ENCODE data around the gene SAP30BP.

SAP30BP gene

GRCh38 chr17:75737133-75737962 is 70.2 kb downstream of the SAP30BP start:
- Mint-ChIP-seq H3K36me3 (ENCODE audit: low read depth) (no peaks in the 10 kb centered on the region), H3K27me3 (no peaks in the 10 kb centered on the region)
- no peak for ATAC-seq

GRCh38 chr17:75738218-75738802 is 71.2 kb downstream of the SAP30BP start:
- peak; percentile 27 for DNase-seq
- ATAC-seq, result peak; percentile 55
- Mint-ChIP-seq H3K27ac (no peak overlapping the region), H3K36me3 (ENCODE audit: low read depth) (no peaks in the 10 kb centered on the region), H3K27me3 (no peaks in the 10 kb centered on the region), H3K4me3 (no peak overlapping the region), H3K4me1 (peaks cover 2% of the 10 kb centered on the region), H3K9me3 (no peaks in the 10 kb centered on the region)

More at GRCh38 chr17:75737133-75737962, 70.2 kb downstream of the SAP30BP start:
- Mint-ChIP-seq H3K27ac (no peak overlapping the region), H3K9me3 (no peaks in the 10 kb centered on the region), H3K4me1 (peaks cover 2% of the 10 kb centered on the region), H3K4me3 (no peak overlapping the region)
- DNase-seq, result no peak

GRCh38 chr17:75739174-75739573 is 72.0 kb downstream of the SAP30BP start:
- Mint-ChIP-seq H3K27me3 (no peaks in the 10 kb centered on the region), H3K9me3 (no peaks in the 10 kb centered on the region), H3K27ac (no peak overlapping the region), H3K4me1 (peaks cover 2% of the 10 kb centered on the region), H3K4me3 (no peak overlapping the region), H3K36me3 (ENCODE audit: low read depth) (no peaks in the 10 kb centered on the region)
- DNase-seq (no peak), ATAC-seq (no peak)

GRCh38 chr17:75739801-75740200 is 72.7 kb downstream of the SAP30BP start:
- Mint-ChIP-seq H3K4me1 (no peaks in the 10 kb centered on the region), H3K27me3 (no peaks in the 10 kb centered on the region), H3K27ac (no peak overlapping the region), H3K9me3 (no peaks in the 10 kb centered on the region), H3K4me3 (no peak overlapping the region), H3K36me3 (ENCODE audit: low read depth) (no peaks in the 10 kb centered on the region)
- DNase-seq (no peak), ATAC-seq (no peak)

- Mint-ChIP-seq H3K36me3 (ENCODE audit: low read depth) (no peaks in the 10 kb centered on the region), H3K9me3 (no peaks in the 10 kb centered on the region), H3K27me3 (no peaks in the 10 kb centered on the region), H3K4me3 (no peak overlapping the region), H3K4me1 (no peaks in the 10 kb centered on the region), H3K27ac (no peak overlapping the region)
- ATAC-seq, result no peak
- DNase-seq, result no peak
Observed at GRCh38 chr17:75740215-75740614, 73.1 kb downstream of the SAP30BP start.

GRCh38 chr17:75740631-75741077 is 73.5 kb downstream of the SAP30BP start:
- no peak overlapping the region for H3K4me3 Mint-ChIP-seq
- DNase-seq, result no peak
- H3K4me1 Mint-ChIP-seq, result no peaks in the 10 kb centered on the region
- H3K36me3 Mint-ChIP-seq (ENCODE audit: low read depth), result no peaks in the 10 kb centered on the region
- no peaks in the 10 kb centered on the region for H3K27me3 Mint-ChIP-seq
- no peaks in the 10 kb centered on the region for H3K9me3 Mint-ChIP-seq
- no peak overlapping the region for H3K27ac Mint-ChIP-seq
- ATAC-seq, result no peak

GRCh38 chr17:75742337-75742736 is 75.2 kb downstream of the SAP30BP start:
- no peak for DNase-seq
- no peaks in the 10 kb centered on the region for H3K27me3 Mint-ChIP-seq
- H3K9me3 Mint-ChIP-seq, result no peaks in the 10 kb centered on the region
- H3K36me3 Mint-ChIP-seq (ENCODE audit: low read depth), result no peaks in the 10 kb centered on the region
- no peak overlapping the region for H3K27ac Mint-ChIP-seq
- no peak for ATAC-seq
- H3K4me1 Mint-ChIP-seq, result no peaks in the 10 kb centered on the region
- no peak overlapping the region for H3K4me3 Mint-ChIP-seq

GRCh38 chr17:75743625-75744206 is 76.6 kb downstream of the SAP30BP start:
- Mint-ChIP-seq H3K27ac (no peak overlapping the region), H3K4me1 (peaks cover 3% of the 10 kb centered on the region), H3K27me3 (peaks cover 3% of the 10 kb centered on the region), H3K4me3 (no peak overlapping the region), H3K36me3 (ENCODE audit: low read depth) (no peaks in the 10 kb centered on the region), H3K9me3 (no peaks in the 10 kb centered on the region)
- no peak for ATAC-seq
- no peak for DNase-seq

- DNase-seq (no peak), ATAC-seq (no peak)
- Mint-ChIP-seq H3K9me3 (no peaks in the 10 kb centered on the region), H3K36me3 (ENCODE audit: low read depth) (no peaks in the 10 kb centered on the region), H3K27me3 (peaks cover 3% of the 10 kb centered on the region), H3K4me1 (peaks cover 11% of the 10 kb centered on the region), H3K4me3 (no peak overlapping the region), H3K27ac (no peak overlapping the region)
Observed at GRCh38 chr17:75748706-75749105, 81.6 kb downstream of the SAP30BP start.

GRCh38 chr17:75749545-75750389 is 82.6 kb downstream of the SAP30BP start:
- H3K36me3 Mint-ChIP-seq (ENCODE audit: low read depth), result no peaks in the 10 kb centered on the region
- no peak overlapping the region for H3K27ac Mint-ChIP-seq
- no peak overlapping the region for H3K4me3 Mint-ChIP-seq
- H3K27me3 Mint-ChIP-seq, result peaks cover 3% of the 10 kb centered on the region
- no peaks in the 10 kb centered on the region for H3K9me3 Mint-ChIP-seq
- ATAC-seq (peak; percentile 72), DNase-seq (peak; percentile 93)
- peaks cover 14% of the 10 kb centered on the region for H3K4me1 Mint-ChIP-seq

GRCh38 chr17:75750661-75751423 is 83.7 kb downstream of the SAP30BP start:
- no peak for ATAC-seq

GRCh38 chr17:75751676-75752404 is 84.7 kb downstream of the SAP30BP start:
- Mint-ChIP-seq H3K36me3 (ENCODE audit: low read depth) (no peaks in the 10 kb centered on the region), H3K27ac (no peak overlapping the region), H3K9me3 (no peaks in the 10 kb centered on the region), H3K4me1 (peaks cover 18% of the 10 kb centered on the region), H3K27me3 (peaks cover 3% of the 10 kb centered on the region), H3K4me3 (no peak overlapping the region)
- no peak for ATAC-seq
- no peak for DNase-seq

More at GRCh38 chr17:75750661-75751423, 83.7 kb downstream of the SAP30BP start:
- Mint-ChIP-seq H3K4me1 (peaks cover 18% of the 10 kb centered on the region), H3K4me3 (no peak overlapping the region), H3K27me3 (peaks cover 3% of the 10 kb centered on the region), H3K36me3 (ENCODE audit: low read depth) (no peaks in the 10 kb centered on the region), H3K27ac (no peak overlapping the region), H3K9me3 (no peaks in the 10 kb centered on the region)
- DNase-seq, result no peak

- Mint-ChIP-seq H3K27ac (no peak overlapping the region), H3K4me3 (no peak overlapping the region), H3K36me3 (ENCODE audit: low read depth) (no peaks in the 10 kb centered on the region), H3K27me3 (peaks cover 3% of the 10 kb centered on the region), H3K4me1 (peaks cover 18% of the 10 kb centered on the region), H3K9me3 (no peaks in the 10 kb centered on the region)
- ATAC-seq (no peak), DNase-seq (no peak)
Observed at GRCh38 chr17:75752405-75752709, 85.2 kb downstream of the SAP30BP start.

All from activated naive CD8-positive, alpha-beta T cell treated with anti-CD3 and anti-CD28 coated beads, Interleukin-2, amount 50 U/mL, for 24 hours (primary cell).